IMR-90 (cell line): ENCODE results near the gene ANKRD26. TPM values are rescaled to one million over a fixed set of nuclear protein-coding genes. Genes with fewer than 3 reads are reported as not detected.

ENCODE experiments used
- ATAC-seq: fragments of 200-7000 bp; cut with Tn5 transposase; 2 replicates; pipeline ENCODE4 v1.9.1; 2020; ENCODE audit warnings: low read depth, mild to moderate bottlenecking, moderate library complexity
- BruUV-seq: library from RNA; stranded (reverse); fragments of 400-500 nt; replicated peaks from 2 replicates; lab custom pipeline; 2021; lab: Mats Ljungman, UMichigan
- CTCF ChIA-PET: fragments of 300-600 bp; formaldehyde crosslinking; extraction: SDS; loops from one replicate; lab custom pipeline; 2021; ENCODE audit warnings: antibody characterized with exemption; lab: Yijun Ruan, JAX
- POLR2A ChIA-PET: fragments of 300-600 bp; sonication (Branson Sonifier 250); formaldehyde crosslinking; loops from one replicate; lab custom pipeline; 2022; ENCODE audit warnings: antibody characterized with exemption; ENCODE audit not compliant: unreplicated experiment; lab: Charles Lee
- DNase-seq: peaks from one replicate; pipeline ENCODE4 v3.0.0; 2013
- H2AFZ ChIP-seq: replicated peaks from 2 replicates; pipeline ENCODE3; 2013; ENCODE audit warnings: low read length, mild to moderate bottlenecking; ENCODE audit not compliant: poor library complexity
- H2AK5ac ChIP-seq: 2 replicates; pipeline ENCODE4 v1.6.1; 2013; ENCODE audit warnings: low read depth, low read length, inconsistent platforms
- H2AK9ac ChIP-seq: replicated peaks from 2 replicates; pipeline ENCODE3; 2013; ENCODE audit warnings: mild to moderate bottlenecking, low read depth, low read length, moderate library complexity; ENCODE audit not compliant: poor library complexity
- H2BK120ac ChIP-seq: 2 replicates; pipeline ENCODE4 v1.6.1; 2013; ENCODE audit warnings: low read depth, low read length, inconsistent platforms
- H2BK15ac ChIP-seq: 3 replicates; pipeline ENCODE4 v1.6.1; 2013; ENCODE audit warnings: low read depth, low read length, inconsistent platforms
- H2BK20ac ChIP-seq: 2 replicates; pipeline ENCODE4 v1.6.1; 2013; ENCODE audit warnings: low read depth, mild to moderate bottlenecking, inconsistent platforms, low read length, moderate library complexity
- H2BK5ac ChIP-seq: 2 replicates; pipeline ENCODE4 v1.6.1; 2013; ENCODE audit warnings: mild to moderate bottlenecking, low read depth, low read length, inconsistent platforms; ENCODE audit not compliant: poor library complexity, severe bottlenecking
- H3K14ac ChIP-seq: replicated peaks from 2 replicates; pipeline ENCODE4 v1.6.1; 2013; ENCODE audit warnings: low read depth, low read length, inconsistent platforms
- H3K18ac ChIP-seq: 2 replicates; pipeline ENCODE4 v1.6.1; 2013; ENCODE audit warnings: low read depth, low read length, control low read depth
- H3K23ac ChIP-seq: 2 replicates; pipeline ENCODE4 v1.6.1; 2013; ENCODE audit warnings: low read depth, low read length, inconsistent platforms
- H3K27ac ChIP-seq: 2 replicates; pipeline ENCODE4 v1.5.1; 2013; ENCODE audit warnings: mild to moderate bottlenecking, control low read depth, low read length; ENCODE audit not compliant: insufficient read depth
- H3K27me3 ChIP-seq: 2 replicates; pipeline ENCODE4 v1.6.1; 2013; ENCODE audit warnings: low read length; ENCODE audit not compliant: control insufficient read depth, insufficient read depth
- H3K36me3 ChIP-seq: 2 replicates; pipeline ENCODE4 v1.6.1; 2013; ENCODE audit warnings: low read length, mixed read lengths; ENCODE audit not compliant: control insufficient read depth, insufficient read depth
- H3K4ac ChIP-seq: 2 replicates; pipeline ENCODE4 v1.6.1; 2013; ENCODE audit warnings: low read depth, low read length, inconsistent platforms
- H3K4me1 ChIP-seq: 2 replicates; pipeline ENCODE4 v1.6.1; 2013; ENCODE audit warnings: low read length, mixed read lengths; ENCODE audit not compliant: control insufficient read depth, insufficient read depth
- H3K4me2 ChIP-seq: 2 replicates; pipeline ENCODE4 v1.6.1; 2013; ENCODE audit warnings: low read depth, mild to moderate bottlenecking, control low read depth, low read length, moderate library complexity
- H3K4me3 ChIP-seq: 2 replicates; pipeline ENCODE4 v1.5.1; 2013; ENCODE audit warnings: low read depth, mild to moderate bottlenecking, control low read depth, low read length, moderate library complexity; ENCODE audit not compliant: insufficient read depth
- H3K56ac ChIP-seq: 2 replicates; pipeline ENCODE4 v1.6.1; 2013; ENCODE audit warnings: low read length, inconsistent platforms; ENCODE audit not compliant: insufficient read depth; ENCODE audit errors: extremely low read depth
- H3K79me1 ChIP-seq, 2 experiments: 2 replicates each; pipeline ENCODE4 v1.6.1; 2013; ENCODE audit warnings: low read length in 2 of 2, inconsistent platforms in 1 of 2, low read depth in 1 of 2
- H3K9ac ChIP-seq: 2 replicates; pipeline ENCODE4 v1.6.1; 2013; ENCODE audit warnings: low read depth, low read length, control low read depth
- H3K9me1 ChIP-seq: 2 replicates; pipeline ENCODE4 v1.6.1; 2013; ENCODE audit warnings: low read length, inconsistent platforms; ENCODE audit not compliant: insufficient read depth
- H3K9me3 ChIP-seq: 2 replicates; pipeline ENCODE4 v1.6.1; 2013; ENCODE audit warnings: low read length; ENCODE audit not compliant: control insufficient read depth, insufficient read depth
- H4K20me1 ChIP-seq: 2 replicates; pipeline ENCODE4 v1.6.1; 2013; ENCODE audit warnings: low read length, inconsistent platforms; ENCODE audit not compliant: insufficient read depth
- H4K5ac ChIP-seq: 2 replicates; pipeline ENCODE4 v1.6.1; 2013; ENCODE audit warnings: mild to moderate bottlenecking, low read depth, low read length, control low read depth
- H4K8ac ChIP-seq, 2 experiments: 2 replicates each; pipeline ENCODE4 v1.6.1; 2013; ENCODE audit warnings: low read depth in 2 of 2, low read length in 2 of 2, control low read depth in 1 of 2, inconsistent platforms in 1 of 2
- H4K91ac ChIP-seq: 2 replicates; pipeline ENCODE4 v1.6.1; 2013; ENCODE audit warnings: low read depth, low read length, inconsistent platforms; ENCODE audit not compliant: insufficient read depth
- BHLHE40 ChIP-seq: fragments of 150-350 bp; IDR thresholded peaks from 2 replicates; pipeline ENCODE4 v1.6.1; 2016; ENCODE audit warnings: mild to moderate bottlenecking, low read depth, low read length
- CEBPB ChIP-seq: IDR thresholded peaks from 2 replicates; pipeline ENCODE4 v1.6.1; 2012; ENCODE audit warnings: low read depth, low read length, improper control_type of control experiment
- CHD1 ChIP-seq: IDR thresholded peaks from 2 replicates; pipeline ENCODE4 v1.6.1; 2012; ENCODE audit warnings: low read depth, low read length, improper control_type of control experiment
- FOS ChIP-seq: fragments of 150-350 bp; IDR thresholded peaks from 2 replicates; pipeline ENCODE4 v1.6.1; 2016; ENCODE audit warnings: low read depth, low read length
- MAFK ChIP-seq: IDR thresholded peaks from 2 replicates; pipeline ENCODE4 v1.6.1; 2012; ENCODE audit warnings: low read depth, low read length, improper control_type of control experiment
- MAZ ChIP-seq: IDR thresholded peaks from 2 replicates; pipeline ENCODE4 v1.6.1; 2012; ENCODE audit warnings: low read depth, mild to moderate bottlenecking, low read length, improper control_type of control experiment, moderate library complexity, borderline replicate concordance
- MXI1 ChIP-seq: IDR thresholded peaks from 2 replicates; pipeline ENCODE4 v1.6.1; 2012; ENCODE audit warnings: low read depth, mild to moderate bottlenecking, low read length, moderate library complexity, borderline replicate concordance
- NFE2L2 ChIP-seq: fragments of 150-350 bp; IDR thresholded peaks from 2 replicates; pipeline ENCODE4 v1.6.1; 2016; ENCODE audit warnings: low read depth, mild to moderate bottlenecking, low read length
- POLR2A ChIP-seq: IDR thresholded peaks from 2 replicates; pipeline ENCODE4 v1.6.1; 2012; ENCODE audit warnings: mild to moderate bottlenecking, low read depth, low read length
- RAD21 ChIP-seq: IDR thresholded peaks from 2 replicates; pipeline ENCODE4 v1.6.1; 2012; ENCODE audit warnings: low read length, improper control_type of control experiment
- RCOR1 ChIP-seq: IDR thresholded peaks from 2 replicates; pipeline ENCODE4 v1.6.1; 2012; ENCODE audit warnings: mild to moderate bottlenecking, low read length, improper control_type of control experiment; ENCODE audit not compliant: insufficient replicate concordance
- RFX5 ChIP-seq: IDR thresholded peaks from 2 replicates; pipeline ENCODE4 v1.8.0; 2012; ENCODE audit warnings: low read depth, mild to moderate bottlenecking, low read length, moderate library complexity
- SMC3 ChIP-seq: fragments of 150-350 bp; IDR thresholded peaks from 2 replicates; pipeline ENCODE4 v1.6.1; 2016; ENCODE audit warnings: low read depth, mild to moderate bottlenecking, antibody characterized with exemption, low read length, moderate library complexity
- USF2 ChIP-seq: fragments of 150-350 bp; IDR thresholded peaks from 2 replicates; pipeline ENCODE4 v1.6.1; 2017; ENCODE audit warnings: mild to moderate bottlenecking, antibody characterized with exemption, low read length, low read depth
- WGBS, 2 experiments: methylation state at CpG; one replicate each; pipeline versions ENCODE4 v1.1.5 to v1.1.7; 2013; ENCODE audit warnings: missing lambda C conversion rate in 2 of 2; ENCODE audit not compliant: insufficient read length in 1 of 2; ENCODE audit errors: extremely low coverage in 2 of 2; 5-methylcytosine and 5-hydroxymethylcytosine counted together
- dilution Hi-C: fragments of 300-500 bp; cut with HindIII; formaldehyde crosslinking; loops from one replicate; pipeline ENCODE4 v1.14.3; 2018; ENCODE audit warnings: low sequenced_read_pairs; ENCODE audit not compliant: unreplicated experiment
- in situ Hi-C: fragments of 300-500 bp; cut with MboI; formaldehyde crosslinking; loops from 3 replicates; pipeline ENCODE4 v1.14.3; 2019; ENCODE audit warnings: low sequenced_read_pairs, inconsistent platforms, mixed read lengths
- intact Hi-C: fragments of 100-400 bp; cut with micrococcal nuclease; formaldehyde crosslinking; loops from 2 replicates; pipeline ENCODE4 v1.10.0; 2022
- polyA plus RNA-seq, 3 experiments: library from polyadenylated mRNA; depleted of rRNA; stranded (reverse); fragments of >200 nt; gene quantifications; 2 replicates each; pipeline ENCODE4 v1.2.3, GENCODE V29; 2012; ENCODE audit warnings: low replicate concordance in 1 of 3
- total RNA-seq: library from RNA; depleted of rRNA; stranded (reverse); fragments of >200 nt; gene quantifications from 2 replicates; pipeline ENCODE4 v1.2.3, GENCODE V29; 2012
- TF ChIP-seq, protein P1 (sequence below): conservative IDR thresholded peaks from 2 replicates; pipeline ENCODE4 v1.5.1; 2012; ENCODE audit warnings: mild to moderate bottlenecking, low read depth, low read length, improper control_type of control experiment
- TF ChIP-seq, protein P2 (sequence below): fragments of 150-350 bp; IDR thresholded peaks from 2 replicates; pipeline ENCODE4 v1.6.1; 2016; ENCODE audit warnings: low read depth, mild to moderate bottlenecking, low read length, moderate library complexity, borderline replicate concordance

ANKRD26 gene
- total and polyA plus RNA-seq, 2 of the 4 experiments (the other 2 are of a cell fraction): 1.3 to 4.8 TPM

DNA sequence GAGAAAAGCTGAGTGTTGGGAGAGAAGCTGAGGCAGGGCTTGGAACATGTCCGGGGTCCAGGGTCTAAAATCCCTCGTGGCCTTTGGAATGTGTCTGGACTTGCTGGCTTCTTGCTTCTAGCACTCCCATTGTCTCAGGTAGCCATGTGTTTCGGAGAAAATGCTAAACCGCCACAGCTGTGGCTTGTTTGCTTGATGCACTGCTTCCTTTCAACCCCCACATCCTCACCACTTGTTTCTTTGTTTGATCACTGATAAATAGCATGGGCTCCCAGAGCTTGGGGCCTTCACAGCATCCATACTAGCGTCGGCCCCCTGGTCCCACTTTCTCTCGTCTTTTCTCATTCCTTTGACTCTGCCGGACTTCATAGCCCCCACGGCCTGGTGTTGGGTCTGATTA is 102.7 kb downstream of the ANKRD26 start:
- Histone ChIP-seq H3K4me2 (no peak overlapping the region), H3K9me3 (no peaks in the 10 kb centered on the region), H3K9me1 (no peaks in the 10 kb centered on the region), H2BK20ac (no peak overlapping the region), H2BK5ac (no peak overlapping the region), H3K79me1 (no peaks in the 10 kb centered on the region), H4K20me1 (no peaks in the 10 kb centered on the region), H2BK120ac (no peak overlapping the region), H4K5ac (no peak overlapping the region), H3K56ac (no peak overlapping the region), H3K27ac (no peak overlapping the region), H3K18ac (no peak overlapping the region), H3K23ac (no peak overlapping the region), H3K27me3 (no peaks in the 10 kb centered on the region), H2AK9ac (no peak overlapping the region), H3K36me3 (no peaks in the 10 kb centered on the region), H2BK15ac (no peak overlapping the region), H3K4ac (no peak overlapping the region), H2AK5ac (no peak overlapping the region), H3K9ac (no peak overlapping the region), H2AFZ (no peak overlapping the region), H4K8ac (no peak overlapping the region), H3K4me1 (no peaks in the 10 kb centered on the region), H4K91ac (no peak overlapping the region), H3K14ac (no peak overlapping the region), H3K4me3 (no peak overlapping the region)
- ATAC-seq: no peak
- no peak for DNase-seq
- BruUV-seq: no TSS peak
- intact Hi-C loops (no loop called here), in situ Hi-C loops (no loop called here), dilution Hi-C loops (no loop called here)
- POLR2A ChIA-PET: no interaction called here
- TF ChIP-seq CHD1 (no peak), RAD21 (no peak), RCOR1 (no peak), CEBPB (no peak), BHLHE40 (no peak), SMC3 (no peak), RFX5 (no peak), MAZ (no peak), MAFK (no peak), NFE2L2 (no peak), USF2 (no peak), POLR2A (no peak), FOS (no peak), MXI1 (no peak)
- TF ChIP-seq, protein P1, sequence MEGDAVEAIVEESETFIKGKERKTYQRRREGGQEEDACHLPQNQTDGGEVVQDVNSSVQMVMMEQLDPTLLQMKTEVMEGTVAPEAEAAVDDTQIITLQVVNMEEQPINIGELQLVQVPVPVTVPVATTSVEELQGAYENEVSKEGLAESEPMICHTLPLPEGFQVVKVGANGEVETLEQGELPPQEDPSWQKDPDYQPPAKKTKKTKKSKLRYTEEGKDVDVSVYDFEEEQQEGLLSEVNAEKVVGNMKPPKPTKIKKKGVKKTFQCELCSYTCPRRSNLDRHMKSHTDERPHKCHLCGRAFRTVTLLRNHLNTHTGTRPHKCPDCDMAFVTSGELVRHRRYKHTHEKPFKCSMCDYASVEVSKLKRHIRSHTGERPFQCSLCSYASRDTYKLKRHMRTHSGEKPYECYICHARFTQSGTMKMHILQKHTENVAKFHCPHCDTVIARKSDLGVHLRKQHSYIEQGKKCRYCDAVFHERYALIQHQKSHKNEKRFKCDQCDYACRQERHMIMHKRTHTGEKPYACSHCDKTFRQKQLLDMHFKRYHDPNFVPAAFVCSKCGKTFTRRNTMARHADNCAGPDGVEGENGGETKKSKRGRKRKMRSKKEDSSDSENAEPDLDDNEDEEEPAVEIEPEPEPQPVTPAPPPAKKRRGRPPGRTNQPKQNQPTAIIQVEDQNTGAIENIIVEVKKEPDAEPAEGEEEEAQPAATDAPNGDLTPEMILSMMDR: no peak
- TF ChIP-seq, protein P2, sequence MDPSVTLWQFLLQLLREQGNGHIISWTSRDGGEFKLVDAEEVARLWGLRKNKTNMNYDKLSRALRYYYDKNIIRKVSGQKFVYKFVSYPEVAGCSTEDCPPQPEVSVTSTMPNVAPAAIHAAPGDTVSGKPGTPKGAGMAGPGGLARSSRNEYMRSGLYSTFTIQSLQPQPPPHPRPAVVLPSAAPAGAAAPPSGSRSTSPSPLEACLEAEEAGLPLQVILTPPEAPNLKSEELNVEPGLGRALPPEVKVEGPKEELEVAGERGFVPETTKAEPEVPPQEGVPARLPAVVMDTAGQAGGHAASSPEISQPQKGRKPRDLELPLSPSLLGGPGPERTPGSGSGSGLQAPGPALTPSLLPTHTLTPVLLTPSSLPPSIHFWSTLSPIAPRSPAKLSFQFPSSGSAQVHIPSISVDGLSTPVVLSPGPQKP: no peak
- 87% methylated on average over 3 of the region's 9 CpGs; no CpG with 5 or more reads in 1 of the 2 experiments for WGBS, 2 experiments
- CTCF ChIA-PET: no interaction called here
